Motor neuron (in vitro differentiated cells): ENCODE measurements around the gene KIR2DL1. TPM values are rescaled to one million over a fixed set of nuclear protein-coding genes. Genes with fewer than 3 reads are reported as not detected.
"Not testable (repeated sequence)": the region's sequence is repeated elsewhere in the genome, so short reads cannot be mapped to it uniquely, and the experiment has no call there.

Experiments used
- ATAC-seq, 8 experiments: fragments of 200-7000 bp; cut with Tn5 transposase; replicated peaks in 6 of 8; 2 replicates each; pipeline ENCODE4 v1.8.0; 2021; ENCODE audit warnings: mild to moderate bottlenecking in 8 of 8, moderate library complexity in 8 of 8
- H3K27ac ChIP-seq, 2 donors: fragments of 250-450 bp; sonication (Bioruptor Pico); 2 replicates each; pipeline ENCODE4 v1.9.0; 2021; ENCODE audit warnings: antibody characterized with exemption in 2 of 2, mild to moderate bottlenecking in 2 of 2, moderate library complexity in 1 of 2
- H3K4me1 ChIP-seq, 2 donors: fragments of 250-450 bp; sonication (Bioruptor Pico); replicated peaks in 1 of 2; 2 replicates each; pipeline ENCODE4 v1.6.1; 2021; ENCODE audit warnings: antibody characterized with exemption in 2 of 2, mild to moderate bottlenecking in 2 of 2, moderate library complexity in 1 of 2
- H3K4me3 ChIP-seq, 5 donors: fragments of 250-450 bp; sonication (Bioruptor Pico); 2 replicates each; pipeline ENCODE4 v1.9.0; 2021; ENCODE audit warnings: antibody characterized with exemption in 5 of 5, mild to moderate bottlenecking in 5 of 5, moderate library complexity in 4 of 5
- WGBS, 10 experiments: fragments of 450-650 bp; shearing (Covaris generic); methylation state at CpG; one replicate each; pipeline ENCODE4 v1.0.0; 2022; 5-methylcytosine and 5-hydroxymethylcytosine counted together
- in situ Hi-C, 9 experiments: fragments of 400-800 bp; cut with MboI; loops; one replicate each; pipeline ENCODE4 v1.15.0; 2021; ENCODE audit warnings: low sequenced_read_pairs in 9 of 9, low pct_unique_long_range_greater_than_20kb in 2 of 9; ENCODE audit not compliant: unreplicated experiment in 9 of 9
- total RNA-seq, 8 experiments: library from RNA; unstranded; fragments of 300-600 nt; gene quantifications; 2 replicates each; pipeline versions ENCODE4 v1.2.3 to v1.2.4, GENCODE V29; 2022

Gene KIR2DL1
- total RNA-seq, 8 experiments from 2014 or later: 0.14 to 0.38 (median 0.23) TPM; not detected in 4

GRCh38 chr19:54778896-54779295 is 9.3 kb downstream of the KIR2DL1 start:
- ATAC-seq, H3K27ac ChIP-seq, H3K4me1 ChIP-seq, H3K4me3 ChIP-seq, in situ Hi-C loops: not testable (repeated sequence)
- 20% methylated on average over 2 of the region's 7 CpGs; no CpG with 5 or more reads in 9 of the 10 experiments for WGBS, 10 experiments

DNA sequence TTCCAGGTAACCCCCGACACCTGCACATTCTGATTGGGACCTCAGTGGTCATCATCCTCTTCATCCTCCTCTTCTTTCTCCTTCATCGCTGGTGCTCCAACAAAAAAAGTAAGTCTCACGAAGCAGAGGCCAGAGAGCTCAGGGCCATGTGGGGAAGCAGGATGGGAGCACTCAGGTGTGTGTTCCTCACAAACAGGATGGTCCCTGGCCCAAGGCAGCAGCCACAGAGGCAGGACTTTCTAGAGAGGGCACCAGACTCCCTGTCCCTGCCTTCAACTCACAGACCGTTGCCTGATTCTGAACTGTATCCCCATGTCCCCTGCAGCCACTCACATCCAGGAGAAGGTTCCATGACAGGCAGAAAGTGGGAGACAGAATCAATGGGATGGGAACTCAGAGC is 13.3 kb downstream of the KIR2DL1 start:
- ATAC-seq, H3K27ac ChIP-seq, in situ Hi-C loops, H3K4me1 ChIP-seq, H3K4me3 ChIP-seq: not testable (repeated sequence)
- WGBS, 10 experiments: 0 to 33% (median 12%) methylated on average over 1 to 3 of the region's 4 CpGs; no CpG with 5 or more reads in 3 of the 10 experiments

GRCh38 chr19:54786091-54786723 is 16.6 kb downstream of the KIR2DL1 start:
- ATAC-seq, H3K4me1 ChIP-seq, in situ Hi-C loops, H3K27ac ChIP-seq, H3K4me3 ChIP-seq: not testable (repeated sequence)
- WGBS, 10 experiments: 21 to 75% (median 59%) methylated on average over 1 to 11 of the region's 24 CpGs; no CpG with 5 or more reads in 4 of the 10 experiments

- in situ Hi-C loops, H3K4me1 ChIP-seq, H3K4me3 ChIP-seq, H3K27ac ChIP-seq, ATAC-seq: not testable (repeated sequence)
- 0 to 80% (median 48%) methylated on average over 1 to 5 of the region's 6 CpGs; no CpG with 5 or more reads in 4 of the 10 experiments for WGBS, 10 experiments
Observed at GRCh38 chr19:54788154-54788553, 18.6 kb downstream of the KIR2DL1 start.

- 17 to 33% methylated on average over 1 of the region's 5 CpGs; no CpG with 5 or more reads in 8 of the 10 experiments for WGBS, 10 experiments
- in situ Hi-C loops: no loop called here
- Histone ChIP-seq H3K4me1 (no peaks in the 10 kb centered on the region), H3K4me3 (no peak overlapping the region), H3K27ac (no peak overlapping the region)
- ATAC-seq: no peak
Observed at GRCh38 chr19:54790711-54791110, 21.1 kb downstream of the KIR2DL1 start.

- Histone ChIP-seq H3K4me3 (no peak overlapping the region), H3K4me1 (no peaks in the 10 kb centered on the region), H3K27ac (no peak overlapping the region)
- no peak for ATAC-seq
- whole genome bisulfite sequencing, 10 experiments: 10 to 85% (median 59%) methylated on average over 2 to 6 of the region's 6 CpGs
- in situ Hi-C loops: no loop called here
Observed at GRCh38 chr19:54791476-54791875, 21.9 kb downstream of the KIR2DL1 start.

DNA sequence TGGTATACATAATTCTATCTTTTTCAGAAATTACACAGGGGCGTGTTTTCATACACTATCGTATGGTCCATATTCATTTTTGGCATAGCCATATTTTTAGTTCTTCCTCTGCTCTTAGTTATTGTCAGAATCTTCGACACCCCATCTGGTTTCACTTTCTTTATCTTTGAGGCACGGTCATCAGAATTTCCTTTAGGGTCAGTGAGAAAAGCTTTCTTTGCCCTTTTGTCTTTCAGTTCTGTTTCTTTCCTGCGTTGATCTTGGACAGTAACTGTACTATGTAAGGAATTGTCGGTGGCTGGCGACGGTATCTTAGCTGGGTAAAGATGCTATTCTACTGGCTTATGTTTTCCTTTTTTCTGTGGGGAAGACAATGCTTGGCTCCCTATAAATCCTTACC is 23.2 kb downstream of the KIR2DL1 start:
- no peaks in the 10 kb centered on the region for H3K4me1 ChIP-seq
- no peak overlapping the region for H3K4me3 ChIP-seq
- in situ Hi-C loops: no loop called here
- WGBS, 10 experiments: 11 to 58% (median 36%) methylated on average over 4 to 8 of the region's 8 CpGs; no CpG with 5 or more reads in 1 of the 10 experiments
- no peak overlapping the region for H3K27ac ChIP-seq
- ATAC-seq: no peak

DNA sequence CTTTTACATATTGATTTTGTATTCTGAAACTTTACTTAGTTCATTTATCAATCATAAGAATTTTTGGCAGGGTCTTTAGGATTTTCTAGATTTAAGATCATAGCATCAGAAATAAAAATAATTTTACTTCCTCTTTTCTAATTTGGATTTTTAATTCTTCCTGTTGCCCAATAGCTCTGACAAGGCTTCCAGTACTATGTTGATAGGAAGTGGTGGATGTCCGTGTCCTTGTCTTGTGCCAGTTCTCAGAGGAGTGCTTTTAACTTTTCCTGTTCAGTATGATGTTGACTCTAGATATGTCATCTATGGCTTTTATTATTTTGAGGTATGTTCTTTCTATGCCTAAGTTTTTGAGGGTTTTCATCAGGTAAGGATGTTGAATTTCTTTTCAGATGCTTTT is 26.2 kb downstream of the KIR2DL1 start:
- H3K27ac ChIP-seq: no peak overlapping the region
- 0 to 33% (median 13%) methylated on average over 1 of the region's 1 CpG; no CpG with 5 or more reads in 1 of the 10 experiments for WGBS, 10 experiments
- no peak for ATAC-seq
- H3K4me3 ChIP-seq: no peak overlapping the region
- in situ Hi-C loops: no loop called here
- no peaks in the 10 kb centered on the region for H3K4me1 ChIP-seq

DNA sequence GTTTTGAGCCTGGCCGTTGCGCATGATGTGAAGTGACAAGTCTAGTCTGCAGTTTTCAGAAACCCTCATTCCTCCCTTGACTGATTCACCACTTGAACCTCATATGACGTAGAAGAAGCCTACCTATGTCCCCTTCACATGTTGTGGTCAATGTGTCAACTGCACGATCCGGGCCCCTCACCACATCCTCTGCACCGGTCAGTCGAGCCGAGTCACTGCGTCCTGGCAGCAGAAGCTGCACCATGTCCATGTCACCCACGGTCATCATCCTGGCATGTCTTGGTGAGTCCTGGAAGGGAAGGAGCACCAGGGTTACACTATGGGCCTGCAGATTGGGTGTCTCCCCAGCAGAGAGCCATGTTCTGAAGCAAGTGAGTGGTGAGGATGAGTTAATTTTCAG is 33.8 kb downstream of the KIR2DL1 start, which contains the start of gene KIR2DL4:
KIR2DL4 (plus strand) TSS at position 201 of the 400 bp plus-strand sequence; CDS start at position 243, 42 bp downstream.
- 35 to 100% (median 49%) methylated on average over 1 to 9 of the region's 10 CpGs; no CpG with 5 or more reads in 2 of the 10 experiments for WGBS, 10 experiments
- in situ Hi-C loops: no loop called here
- Histone ChIP-seq H3K27ac (no peak within 1 kb of the TSS), H3K4me1 (no peaks in the 10 kb centered on the region), H3K4me3 (no peak within 1 kb of the TSS)
- ATAC-seq: no peak

- no peaks in the 10 kb centered on the region for H3K4me1 ChIP-seq
- in situ Hi-C loops: no loop called here
- H3K4me3 ChIP-seq: no peak overlapping the region
- H3K27ac ChIP-seq: no peak overlapping the region
- no peak for ATAC-seq
- 0 to 80% (median 3%) methylated on average over 1 to 3 of the region's 5 CpGs; no CpG with 5 or more reads in 6 of the 10 experiments for WGBS, 10 experiments
Observed at GRCh38 chr19:54804101-54804500, 34.5 kb downstream of the KIR2DL1 start.

- no peak overlapping the region for H3K4me3 ChIP-seq
- no peak overlapping the region for H3K27ac ChIP-seq
- WGBS, 10 experiments: 40 to 71% (median 60%) methylated on average over 1 to 5 of the region's 10 CpGs; no CpG with 5 or more reads in 6 of the 10 experiments
- in situ Hi-C loops: no loop called here
- no peak for ATAC-seq
- no peaks in the 10 kb centered on the region for H3K4me1 ChIP-seq
Observed at GRCh38 chr19:54804571-54804970, 35.0 kb downstream of the KIR2DL1 start.

- Histone ChIP-seq H3K4me1 (no peaks in the 10 kb centered on the region), H3K4me3 (no peak overlapping the region), H3K27ac (no peak overlapping the region)
- 0 to 92% (median 19%) methylated on average over 1 to 6 of the region's 14 CpGs; no CpG with 5 or more reads in 2 of the 10 experiments for WGBS, 10 experiments
- in situ Hi-C loops: no loop called here
- no peak for ATAC-seq
Observed at GRCh38 chr19:54805665-54806515, 36.3 kb downstream of the KIR2DL1 start.

GRCh38 chr19:54806516-54806838 is 36.9 kb downstream of the KIR2DL1 start:
- in situ Hi-C loops: no loop called here
- WGBS, 10 experiments: 0 to 100% (median 31%) methylated on average over 1 to 2 of the region's 2 CpGs; no CpG with 5 or more reads in 4 of the 10 experiments
- ATAC-seq: no peak
- H3K4me1 ChIP-seq: no peaks in the 10 kb centered on the region
- no peak overlapping the region for H3K27ac ChIP-seq
- no peak overlapping the region for H3K4me3 ChIP-seq
